ENCODE measurements around the gene FBXO4.

DNA sequence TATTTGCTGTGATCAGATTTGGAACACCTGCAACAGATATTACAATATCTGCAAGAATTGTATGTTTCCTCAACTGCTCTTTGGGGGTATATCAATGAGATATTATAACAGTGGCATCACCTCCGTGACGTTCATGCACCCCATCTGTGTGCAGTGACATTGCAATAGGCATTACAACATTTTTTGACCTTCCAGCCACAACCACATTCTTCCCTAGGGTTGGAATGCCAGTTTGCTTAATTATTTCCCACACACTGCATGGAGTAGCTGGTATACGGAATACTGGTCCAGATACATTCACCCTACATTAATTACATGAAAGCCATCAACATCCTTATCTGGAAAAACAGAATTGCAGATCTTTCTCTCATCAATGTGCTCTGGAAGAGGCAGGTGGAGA, 42.3 kb downstream of the FBXO4 start:
- TF ChIP-seq, protein P1, sequence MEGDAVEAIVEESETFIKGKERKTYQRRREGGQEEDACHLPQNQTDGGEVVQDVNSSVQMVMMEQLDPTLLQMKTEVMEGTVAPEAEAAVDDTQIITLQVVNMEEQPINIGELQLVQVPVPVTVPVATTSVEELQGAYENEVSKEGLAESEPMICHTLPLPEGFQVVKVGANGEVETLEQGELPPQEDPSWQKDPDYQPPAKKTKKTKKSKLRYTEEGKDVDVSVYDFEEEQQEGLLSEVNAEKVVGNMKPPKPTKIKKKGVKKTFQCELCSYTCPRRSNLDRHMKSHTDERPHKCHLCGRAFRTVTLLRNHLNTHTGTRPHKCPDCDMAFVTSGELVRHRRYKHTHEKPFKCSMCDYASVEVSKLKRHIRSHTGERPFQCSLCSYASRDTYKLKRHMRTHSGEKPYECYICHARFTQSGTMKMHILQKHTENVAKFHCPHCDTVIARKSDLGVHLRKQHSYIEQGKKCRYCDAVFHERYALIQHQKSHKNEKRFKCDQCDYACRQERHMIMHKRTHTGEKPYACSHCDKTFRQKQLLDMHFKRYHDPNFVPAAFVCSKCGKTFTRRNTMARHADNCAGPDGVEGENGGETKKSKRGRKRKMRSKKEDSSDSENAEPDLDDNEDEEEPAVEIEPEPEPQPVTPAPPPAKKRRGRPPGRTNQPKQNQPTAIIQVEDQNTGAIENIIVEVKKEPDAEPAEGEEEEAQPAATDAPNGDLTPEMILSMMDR (IDR thresholded peaks at IDR 0.05; ENCODE audit: poor library complexity), result no peak
- TF ChIP-seq EZH2 (IDR thresholded peaks at IDR 0.05; ENCODE audit: borderline replicate concordance), result no peak
